Activated CD8-positive, alpha-beta memory T cell treated with anti-CD3 and anti-CD28 coated beads, Interleukin-2, amount 10 ng/mL, durations not matched to agents 7 days and 5 days (primary cell): ENCODE measurements around the gene ZNF236. TPM values are rescaled to one million over a fixed set of nuclear protein-coding genes. Genes with fewer than 3 reads are reported as not detected.
"Not testable (repeated sequence)": the region's sequence is repeated elsewhere in the genome, so short reads cannot be mapped to it uniquely, and the experiment has no call there.

Experiments
- ATAC-seq: fragments of 150-1000 bp; cut with Tn5 transposase; one replicate; pipeline ENCODE4 v1.10.0; 2021; ENCODE audit warnings: moderate library complexity
- CTCF ChIA-PET: fragments of 350-600 bp; sonication (Branson Sonifier 250); formaldehyde crosslinking; loops from one replicate; lab custom pipeline; 2021; ENCODE audit warnings: antibody characterized with exemption; lab: Charles Lee
- DNase-seq: peaks from one replicate; pipeline ENCODE4 v3.0.0-alpha.2; 2020
- H3K27ac Mint-ChIP-seq: one replicate; pipeline ENCODE4 v1.8.0; 2021; ENCODE audit warnings: mild to moderate bottlenecking, mixed read lengths
- H3K27me3 Mint-ChIP-seq: one replicate; pipeline ENCODE4 v1.8.0; 2021; ENCODE audit warnings: mixed read lengths
- H3K36me3 Mint-ChIP-seq: one replicate; pipeline ENCODE4 v1.8.0; 2021; ENCODE audit warnings: mild to moderate bottlenecking, mixed read lengths
- H3K4me1 Mint-ChIP-seq: one replicate; pipeline ENCODE4 v1.8.0; 2021; ENCODE audit warnings: mixed read lengths
- H3K4me3 Mint-ChIP-seq: one replicate; pipeline ENCODE4 v1.8.0; 2021; ENCODE audit warnings: mild to moderate bottlenecking, moderate library complexity, mixed read lengths
- H3K9me3 Mint-ChIP-seq: one replicate; pipeline ENCODE4 v1.8.0; 2022; ENCODE audit warnings: low read depth, mixed read lengths
- total RNA-seq, 2 experiments: library from RNA; stranded (reverse); gene quantifications; one replicate each; pipeline ENCODE4 v1.2.3, GENCODE V29; 2021

Gene ZNF236
- total RNA-seq, 2 experiments from 2014 or later, result 16.8 to 22.9 TPM

GRCh38 chr18:76932026-76932819 lies 109.9 kb downstream of the ZNF236 start:
- DNase-seq (no peak), ATAC-seq (peak; percentile 64)
- CTCF ChIA-PET, result interaction anchor here (1.0 to 2.0 kb wide), 5 partner anchors 10 to 130 kb away, joined by 4 to 16 read pairs (median 5); no protein-coding TSS in a partner anchor
- peaks cover 29% of the 10 kb centered on the region for H3K36me3 Mint-ChIP-seq
- H3K27ac Mint-ChIP-seq, result peak overlapping the region; percentile 65
- peaks cover 25% of the 10 kb centered on the region for H3K4me1 Mint-ChIP-seq
- H3K4me3 Mint-ChIP-seq, result no peak overlapping the region
- H3K9me3 Mint-ChIP-seq, result no peaks in the 10 kb centered on the region
- H3K27me3 Mint-ChIP-seq, result no peaks in the 10 kb centered on the region

- H3K4me1 Mint-ChIP-seq, result peaks cover 15% of the 10 kb centered on the region
- CTCF ChIA-PET, result no interaction called here
- no peaks in the 10 kb centered on the region for H3K9me3 Mint-ChIP-seq
- DNase-seq (no peak), ATAC-seq (no peak)
- H3K36me3 Mint-ChIP-seq, result peaks cover 18% of the 10 kb centered on the region
- H3K27me3 Mint-ChIP-seq, result no peaks in the 10 kb centered on the region
- no peak overlapping the region for H3K4me3 Mint-ChIP-seq
- no peak overlapping the region for H3K27ac Mint-ChIP-seq
Measured at GRCh38 chr18:76935722-76936337, 113.5 kb downstream of the ZNF236 start.

- Mint-ChIP-seq H3K36me3 (peaks cover 16% of the 10 kb centered on the region), H3K4me1 (peaks cover 10% of the 10 kb centered on the region), H3K27ac (no peak overlapping the region), H3K27me3 (no peaks in the 10 kb centered on the region), H3K9me3 (no peaks in the 10 kb centered on the region), H3K4me3 (no peak overlapping the region)
- CTCF ChIA-PET, result no interaction called here
- no peak for ATAC-seq
- DNase-seq, result no peak
Measured at GRCh38 chr18:76936877-76937276, 114.5 kb downstream of the ZNF236 start.

GRCh38 chr18:76937597-76937996 lies 115.2 kb downstream of the ZNF236 start:
- DNase-seq (no peak), ATAC-seq (no peak)
- Mint-ChIP-seq H3K27me3 (no peaks in the 10 kb centered on the region), H3K4me1 (peaks cover 3% of the 10 kb centered on the region), H3K36me3 (peaks cover 14% of the 10 kb centered on the region), H3K27ac (no peak overlapping the region), H3K9me3 (no peaks in the 10 kb centered on the region), H3K4me3 (no peak overlapping the region)
- CTCF ChIA-PET, result interaction anchor here (0.7 to 0.9 kb wide), 2 partner anchors 20 to 63 kb away, joined by 3 read pairs; no protein-coding TSS in a partner anchor

GRCh38 chr18:76938619-76939018 lies 116.3 kb downstream of the ZNF236 start:
- H3K4me3 Mint-ChIP-seq, result no peak overlapping the region
- no peaks in the 10 kb centered on the region for H3K4me1 Mint-ChIP-seq
- peaks cover 11% of the 10 kb centered on the region for H3K36me3 Mint-ChIP-seq
- H3K27ac Mint-ChIP-seq, result no peak overlapping the region
- H3K9me3 Mint-ChIP-seq, result no peaks in the 10 kb centered on the region
- no peaks in the 10 kb centered on the region for H3K27me3 Mint-ChIP-seq
- ATAC-seq (no peak), DNase-seq (no peak)
- CTCF ChIA-PET, result no interaction called here

- H3K36me3 Mint-ChIP-seq, result peaks cover 19% of the 10 kb centered on the region
- H3K9me3 Mint-ChIP-seq, result peaks cover 2% of the 10 kb centered on the region
- no peaks in the 10 kb centered on the region for H3K27me3 Mint-ChIP-seq
- no peak for ATAC-seq
- peaks cover 5% of the 10 kb centered on the region for H3K4me1 Mint-ChIP-seq
- no peak overlapping the region for H3K27ac Mint-ChIP-seq
- no peak overlapping the region for H3K4me3 Mint-ChIP-seq
- CTCF ChIA-PET, result no interaction called here
- no peak for DNase-seq
Measured at GRCh38 chr18:76941284-76941683, 118.9 kb downstream of the ZNF236 start.

GRCh38 chr18:76943542-76944339 lies 121.4 kb downstream of the ZNF236 start:
- Mint-ChIP-seq H3K36me3 (peaks cover 32% of the 10 kb centered on the region), H3K27me3 (no peaks in the 10 kb centered on the region), H3K9me3 (peaks cover 4% of the 10 kb centered on the region), H3K4me1 (peaks cover 24% of the 10 kb centered on the region), H3K4me3 (no peak overlapping the region), H3K27ac (no peak overlapping the region)
- ATAC-seq (no peak), DNase-seq (no peak)
- CTCF ChIA-PET, result interaction anchor here (2.5 kb wide), 1 partner anchor 57 kb away, joined by 7 read pairs; no protein-coding TSS in a partner anchor

- H3K9me3 Mint-ChIP-seq, ATAC-seq, H3K27ac Mint-ChIP-seq, H3K4me3 Mint-ChIP-seq, H3K27me3 Mint-ChIP-seq, DNase-seq: not testable (repeated sequence)
- CTCF ChIA-PET, result interaction anchor here (1.0 to 2.5 kb wide), 3 partner anchors 11 to 56 kb away, joined by 3 to 7 read pairs (median 7); no protein-coding TSS in a partner anchor
- peaks cover 35% of the 10 kb centered on the region for H3K36me3 Mint-ChIP-seq
- peaks cover 26% of the 10 kb centered on the region for H3K4me1 Mint-ChIP-seq
Measured at GRCh38 chr18:76944346-76944745, 122.0 kb downstream of the ZNF236 start.

GRCh38 chr18:76948345-76948744 lies 126.0 kb downstream of the ZNF236 start:
- H3K27ac Mint-ChIP-seq, result no peak overlapping the region
- ATAC-seq (peak; percentile 23), DNase-seq (no peak)
- no peak overlapping the region for H3K4me3 Mint-ChIP-seq
- no peaks in the 10 kb centered on the region for H3K27me3 Mint-ChIP-seq
- CTCF ChIA-PET, result interaction anchor here (0.9 kb wide), 1 partner anchor 31 kb away, joined by 3 read pairs; no protein-coding TSS in a partner anchor
- peaks cover 4% of the 10 kb centered on the region for H3K9me3 Mint-ChIP-seq
- H3K36me3 Mint-ChIP-seq, result peaks cover 55% of the 10 kb centered on the region
- peaks cover 45% of the 10 kb centered on the region for H3K4me1 Mint-ChIP-seq

- CTCF ChIA-PET, result interaction anchor here (0.9 to 1.4 kb wide), 2 partner anchors 34 to 149 kb away, joined by 3 read pairs; no protein-coding TSS in a partner anchor
- Mint-ChIP-seq H3K27me3 (no peaks in the 10 kb centered on the region), H3K9me3 (peaks cover under 1% of the 10 kb centered on the region), H3K27ac (peak overlapping the region; percentile 18), H3K4me3 (no peak overlapping the region), H3K4me1 (peaks cover 37% of the 10 kb centered on the region), H3K36me3 (peaks cover 43% of the 10 kb centered on the region)
- no peak for DNase-seq
- ATAC-seq, result peak; percentile 51
Measured at GRCh38 chr18:76951456-76952247, 129.3 kb downstream of the ZNF236 start.

- Mint-ChIP-seq H3K27ac (no peak overlapping the region), H3K9me3 (no peaks in the 10 kb centered on the region), H3K4me1 (peaks cover 36% of the 10 kb centered on the region), H3K36me3 (peaks cover 37% of the 10 kb centered on the region), H3K4me3 (no peak overlapping the region), H3K27me3 (no peaks in the 10 kb centered on the region)
- no peak for ATAC-seq
- CTCF ChIA-PET, result interaction anchor here (0.6 to 1.1 kb wide), 2 partner anchors 30 to 46 kb away, joined by 3 read pairs; no protein-coding TSS in a partner anchor
- DNase-seq, result no peak
Measured at GRCh38 chr18:76952747-76953146, 130.4 kb downstream of the ZNF236 start.

- H3K27me3 Mint-ChIP-seq, result no peaks in the 10 kb centered on the region
- peaks cover 33% of the 10 kb centered on the region for H3K36me3 Mint-ChIP-seq
Measured at GRCh38 chr18:76953156-76953555, 130.8 kb downstream of the ZNF236 start.

More at GRCh38 chr18:76953156-76953555, 130.8 kb downstream of the ZNF236 start:
- peaks cover 32% of the 10 kb centered on the region for H3K4me1 Mint-ChIP-seq
- no peak overlapping the region for H3K4me3 Mint-ChIP-seq
- CTCF ChIA-PET, result interaction anchor here (0.6 to 1.1 kb wide), 2 partner anchors 29 to 46 kb away, joined by 3 read pairs; no protein-coding TSS in a partner anchor
- H3K9me3 Mint-ChIP-seq, result no peaks in the 10 kb centered on the region
- ATAC-seq (no peak), DNase-seq (no peak)
- H3K27ac Mint-ChIP-seq, result no peak overlapping the region
